B cell (primary cell): ENCODE data around the gene FES. TPM values are rescaled to one million over a fixed set of nuclear protein-coding genes. Genes with fewer than 3 reads are reported as not detected.

ENCODE experiments used
- ATAC-seq: fragments of 200-7000 bp; cut with Tn5 transposase; one replicate; pipeline ENCODE4 v1.10.0; 2021; ENCODE audit warnings: low read depth, mild to moderate bottlenecking, moderate number of reproducible peaks, moderate library complexity
- CTCF ChIA-PET: fragments of 350-600 bp; sonication (Branson Sonifier 250); formaldehyde crosslinking; loops from one replicate; lab custom pipeline; 2021; ENCODE audit warnings: antibody characterized with exemption, inconsistent platforms; lab: Charles Lee
- POLR2A ChIA-PET: fragments of 350-600 bp; sonication (Branson Sonifier 250); formaldehyde crosslinking; loops from one replicate; lab custom pipeline; 2021; ENCODE audit warnings: antibody characterized with exemption; lab: Charles Lee
- DNase-seq: peaks from one replicate; pipeline ENCODE4 v3.0.0; 2013
- H2AFZ ChIP-seq: 2 replicates; pipeline ENCODE4 v1.6.1; 2012; ENCODE audit warnings: mild to moderate bottlenecking, low read depth, low read length; ENCODE audit not compliant: insufficient read depth, poor library complexity, severe bottlenecking
- H3K27ac ChIP-seq, 2 donors: 1 replicate in 1 of 2; 2 replicates in 1 of 2; pipeline ENCODE4 v1.5.1; 2012 to 2013; ENCODE audit warnings: low read length in 2 of 2, mild to moderate bottlenecking in 2 of 2, moderate library complexity in 1 of 2
- H3K27me3 ChIP-seq, 4 experiments: fragments of 200-600 bp in 1 of 4; sonication (generic) in 1 of 4; replicated peaks in 1 of 4; 1 replicate in 2 of 4; 2 replicates in 2 of 4; pipeline versions ENCODE4 v1.6.1 to v1.7.0; 2013 to 2016; ENCODE audit warnings: low read length in 3 of 4, mild to moderate bottlenecking in 2 of 4, mixed read lengths in 1 of 4, moderate library complexity in 1 of 4; ENCODE audit not compliant: insufficient read depth in 4 of 4, control insufficient read depth in 3 of 4; ENCODE audit errors: control extremely low read depth in 1 of 4
- H3K36me3 ChIP-seq, 2 experiments: replicated peaks in 1 of 2; 1 replicate in 1 of 2; 2 replicates in 1 of 2; pipeline versions ENCODE4 v1.6.1 to v1.7.1; 2013; ENCODE audit warnings: low read length in 1 of 2; ENCODE audit not compliant: insufficient read depth in 2 of 2, control insufficient read depth in 1 of 2; ENCODE audit errors: control extremely low read depth in 1 of 2, extremely low read depth in 1 of 2
- H3K4me1 ChIP-seq, 2 donors: fragments of 200-600 bp in 1 of 2; sonication (generic) in 1 of 2; 1 replicate in 1 of 2; 2 replicates in 1 of 2; pipeline versions ENCODE4 v1.5.1 to v1.6.1; 2013 to 2017; ENCODE audit warnings: low read length in 2 of 2; ENCODE audit not compliant: control insufficient read depth in 2 of 2, insufficient read depth in 2 of 2
- H3K4me2 ChIP-seq: replicated peaks from 2 replicates; pipeline ENCODE3; 2012; ENCODE audit warnings: mild to moderate bottlenecking, low read depth, low read length; ENCODE audit not compliant: poor library complexity, severe bottlenecking
- H3K4me3 ChIP-seq, 5 experiments: fragments of 200-600 bp in 1 of 5; sonication (generic) in 1 of 5; 1 replicate in 3 of 5; 2 replicates in 2 of 5; pipeline versions ENCODE4 v1.5.1 to v1.7.0; 2011 to 2016; ENCODE audit warnings: low read length in 4 of 5, mild to moderate bottlenecking in 4 of 5, low read depth in 2 of 5, control low read depth in 1 of 5, moderate library complexity in 1 of 5; ENCODE audit not compliant: insufficient read depth in 1 of 5; ENCODE audit errors: control extremely low read depth in 1 of 5, extremely low read depth in 1 of 5
- H3K79me2 ChIP-seq: fragments of 200-600 bp; sonication (generic); one replicate; pipeline ENCODE4 v1.6.0; 2016; ENCODE audit warnings: low read length; ENCODE audit not compliant: control insufficient read depth, insufficient read depth
- H3K9ac ChIP-seq: fragments of 200-600 bp; sonication (generic); 2 replicates; pipeline ENCODE4 v1.6.1; 2017; ENCODE audit warnings: mild to moderate bottlenecking, low read length, moderate library complexity
- H3K9me3 ChIP-seq, 3 donors: one replicate each; pipeline versions ENCODE4 v1.6.1 to v1.7.1; 2013; ENCODE audit warnings: low read length in 2 of 3; ENCODE audit not compliant: control insufficient read depth in 2 of 3, insufficient read depth in 1 of 3; ENCODE audit errors: control extremely low read depth in 1 of 3
- H4K20me1 ChIP-seq: 2 replicates; pipeline ENCODE4 v1.6.0; 2012; ENCODE audit warnings: mild to moderate bottlenecking, low read length; ENCODE audit not compliant: insufficient read depth, control insufficient read depth, poor library complexity, severe bottlenecking
- H3K27ac Mint-ChIP-seq: one replicate; pipeline ENCODE4 v1.8.0; 2021; ENCODE audit warnings: mixed read lengths
- H3K27me3 Mint-ChIP-seq: one replicate; pipeline ENCODE4 v1.8.0; 2021; ENCODE audit warnings: mixed read lengths
- H3K4me1 Mint-ChIP-seq: one replicate; pipeline ENCODE4 v1.8.0; 2021; ENCODE audit warnings: mixed read lengths
- H3K4me3 Mint-ChIP-seq: one replicate; pipeline ENCODE4 v1.8.0; 2021; ENCODE audit warnings: mixed read lengths
- H3K9me3 Mint-ChIP-seq: one replicate; pipeline ENCODE4 v1.8.0; 2022; ENCODE audit warnings: mixed read lengths; ENCODE audit not compliant: insufficient read depth
- EZH2 ChIP-seq: IDR thresholded peaks from 2 replicates; pipeline ENCODE4 v1.6.1; 2012; ENCODE audit warnings: borderline replicate concordance, low read depth, mild to moderate bottlenecking, moderate library complexity, low read length; ENCODE audit not compliant: insufficient read depth, poor library complexity, severe bottlenecking
- WGBS: methylation state at CpG from one replicate; pipeline ENCODE4 v1.1.5; 2013; ENCODE audit warnings: missing lambda C conversion rate; ENCODE audit not compliant: insufficient coverage; 5-methylcytosine and 5-hydroxymethylcytosine counted together
- intact Hi-C: fragments of 100-400 bp; cut with micrococcal nuclease; formaldehyde crosslinking; loops from one replicate; pipeline ENCODE4 v1.10.0; 2022
- polyA minus RNA-seq: library from RNA; depleted of rRNA, polyadenylated mRNA; stranded (reverse); fragments of >200 nt; gene quantifications from 2 replicates; pipeline ENCODE4 v1.2.3, GENCODE V29; 2012
- polyA plus RNA-seq: library from polyadenylated mRNA; depleted of rRNA; stranded (reverse); fragments of >200 nt; gene quantifications from 2 replicates; pipeline ENCODE4 v1.2.3, GENCODE V29; 2012
- total RNA-seq, 2 donors: library from RNA; stranded (reverse); fragments of 120-200 nt in 1 of 2; gene quantifications; 1 replicate in 1 of 2; 2 replicates in 1 of 2; pipeline versions ENCODE4 v1.2.3 to v1.2.4, GENCODE V29; 2013 to 2022
- TF ChIP-seq, protein P1 (sequence below): fragments of 200-600 bp; IDR thresholded peaks from one replicate; pipeline ENCODE4 v1.8.0; 2022; ENCODE audit warnings: antibody characterized with exemption, mild to moderate bottlenecking

The FES gene
- total RNA-seq (31.4 and 42.0 TPM in 2 replicates), polyA plus RNA-seq (23.9 and 68.6 TPM in 2 replicates), polyA minus RNA-seq (16.5 and 51.4 TPM in 2 replicates)
- total RNA-seq (2013): 18.9 TPM

DNA sequence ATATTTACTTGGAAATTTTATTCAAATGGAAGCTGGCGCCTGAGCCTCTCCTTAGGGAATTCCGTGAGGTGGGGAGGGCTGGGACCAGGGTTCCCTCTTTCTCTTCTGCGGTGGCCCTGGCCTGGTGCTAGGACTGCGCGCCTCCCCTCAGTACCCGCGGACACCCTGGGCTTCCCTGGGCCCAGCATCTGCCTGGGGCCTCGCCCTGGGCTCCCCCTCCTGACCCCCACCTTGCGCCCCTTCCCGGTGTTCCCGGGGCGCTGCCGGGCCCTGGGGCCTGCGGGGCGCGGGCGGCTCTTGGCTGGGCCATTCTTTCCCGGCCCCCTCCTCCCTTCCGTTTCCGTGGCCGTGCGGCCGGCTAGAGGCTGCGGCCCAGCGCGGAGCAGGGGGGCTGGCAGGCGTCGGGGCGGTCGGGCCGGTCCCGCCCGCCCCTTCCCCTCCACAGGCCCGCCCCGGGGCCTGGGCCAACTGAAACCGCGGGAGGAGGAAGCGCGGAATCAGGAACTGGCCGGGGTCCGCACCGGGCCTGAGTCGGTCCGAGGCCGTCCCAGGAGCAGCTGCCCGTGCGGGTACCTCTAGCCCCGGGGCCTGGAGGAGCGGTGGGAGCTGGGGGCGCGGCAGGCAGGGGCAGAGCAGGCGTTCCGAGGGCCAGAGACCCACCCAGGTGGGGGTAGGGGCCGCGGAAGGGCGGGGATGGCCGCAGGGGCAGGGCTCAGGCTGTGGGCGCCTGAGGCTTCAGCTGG is at the start of gene FES:
TSS of gene FES (plus strand) at position 529 of the 743 bp plus-strand sequence. CDS start 542 bp downstream, outside the sequence.
- Mint-ChIP-seq H3K4me1 (peaks cover 22% of the 10 kb centered on the region), H3K27ac (peak within 1 kb of the TSS; percentile 88), H3K27me3 (no peaks in the 10 kb centered on the region), H3K9me3 (no peaks in the 10 kb centered on the region), H3K4me3 (peak within 1 kb of the TSS; percentile 80)
- ChIA-PET POLR2A (interaction anchor here (0.5 to 2.1 kb wide), 9 partner anchors 14 to 336 kb away, joined by 3 to 11 read pairs (median 4); partner anchors contain the start of genes BLM, HDDC3, MAN2A2 and UNC45A), CTCF (interaction anchor here (1.1 to 4.7 kb wide), 25 partner anchors 10 to 402 kb away, joined by 3 to 158 read pairs (median 11); partner anchors contain the start of genes FURIN, HDDC3, MAN2A2 and UNC45A)
- Histone ChIP-seq H3K4me1 (peaks cover 25 to 32% of the 10 kb centered on the region in 2 donors), H3K9me3 (no peaks in the 10 kb centered on the region), H3K36me3 (peaks cover 0 to 35% of the 10 kb centered on the region in 2 experiments), H2AFZ (peak within 1 kb of the TSS; percentile 93), H3K4me2 (peak within 1 kb of the TSS; percentile 94), H4K20me1 (peaks cover 12% of the 10 kb centered on the region), H3K4me3 (peak within 1 kb of the TSS; percentile 51 to 65 (median 56)), H3K79me2 (peaks cover 24% of the 10 kb centered on the region), H3K27ac (peak within 1 kb of the TSS; percentile 33 to 75), H3K27me3 (no peaks in the 10 kb centered on the region), H3K9ac (peak within 1 kb of the TSS; percentile 70)
- intact Hi-C loops: no loop called here
- WGBS: 3% methylated on average over 56 of the region's 58 CpGs
- DNase-seq (peak; percentile 39), ATAC-seq (peak; percentile 37)
- TF ChIP-seq EZH2: no peak
- TF ChIP-seq, protein P1, sequence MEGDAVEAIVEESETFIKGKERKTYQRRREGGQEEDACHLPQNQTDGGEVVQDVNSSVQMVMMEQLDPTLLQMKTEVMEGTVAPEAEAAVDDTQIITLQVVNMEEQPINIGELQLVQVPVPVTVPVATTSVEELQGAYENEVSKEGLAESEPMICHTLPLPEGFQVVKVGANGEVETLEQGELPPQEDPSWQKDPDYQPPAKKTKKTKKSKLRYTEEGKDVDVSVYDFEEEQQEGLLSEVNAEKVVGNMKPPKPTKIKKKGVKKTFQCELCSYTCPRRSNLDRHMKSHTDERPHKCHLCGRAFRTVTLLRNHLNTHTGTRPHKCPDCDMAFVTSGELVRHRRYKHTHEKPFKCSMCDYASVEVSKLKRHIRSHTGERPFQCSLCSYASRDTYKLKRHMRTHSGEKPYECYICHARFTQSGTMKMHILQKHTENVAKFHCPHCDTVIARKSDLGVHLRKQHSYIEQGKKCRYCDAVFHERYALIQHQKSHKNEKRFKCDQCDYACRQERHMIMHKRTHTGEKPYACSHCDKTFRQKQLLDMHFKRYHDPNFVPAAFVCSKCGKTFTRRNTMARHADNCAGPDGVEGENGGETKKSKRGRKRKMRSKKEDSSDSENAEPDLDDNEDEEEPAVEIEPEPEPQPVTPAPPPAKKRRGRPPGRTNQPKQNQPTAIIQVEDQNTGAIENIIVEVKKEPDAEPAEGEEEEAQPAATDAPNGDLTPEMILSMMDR: no peak
